Glutamatergic neuron (in vitro differentiated cells): ENCODE results near the gene VAPB. TPM values are rescaled to one million over a fixed set of nuclear protein-coding genes. Genes with fewer than 3 reads are reported as not detected.

Source experiments
- DNase-seq: peaks from one replicate; pipeline ENCODE4 v3.0.0; 2022
- H3K27ac Mint-ChIP-seq: one replicate; pipeline ENCODE4 v1.8.0; 2020; ENCODE audit warnings: mild to moderate bottlenecking, mixed read lengths, inconsistent platforms; ENCODE audit not compliant: unreplicated experiment
- H3K27me3 Mint-ChIP-seq: one replicate; pipeline ENCODE4 v1.8.0; 2020; ENCODE audit warnings: mild to moderate bottlenecking, moderate library complexity, mixed read lengths, inconsistent platforms; ENCODE audit not compliant: unreplicated experiment
- H3K36me3 Mint-ChIP-seq: one replicate; pipeline ENCODE4 v1.8.0; 2020; ENCODE audit warnings: mild to moderate bottlenecking, mixed read lengths, inconsistent platforms; ENCODE audit not compliant: unreplicated experiment
- H3K4me1 Mint-ChIP-seq: one replicate; pipeline ENCODE4 v1.8.0; 2020; ENCODE audit warnings: mild to moderate bottlenecking, low read depth, mixed read lengths, inconsistent platforms; ENCODE audit not compliant: unreplicated experiment
- H3K4me3 Mint-ChIP-seq: one replicate; pipeline ENCODE4 v1.8.0; 2020; ENCODE audit warnings: mild to moderate bottlenecking, mixed read lengths, inconsistent platforms; ENCODE audit not compliant: unreplicated experiment
- H3K9me3 Mint-ChIP-seq: one replicate; pipeline ENCODE4 v1.8.0; 2020; ENCODE audit warnings: mild to moderate bottlenecking, moderate library complexity, mixed read lengths, inconsistent platforms; ENCODE audit not compliant: unreplicated experiment
- total RNA-seq: library from RNA; stranded (reverse); fragmentation: NEBNext Ultra II Directional; extraction: Animal tissue kit (Norgen Biotek cat#: 25700); gene quantifications from one replicate; pipeline ENCODE4 v1.2.1, GENCODE V29; 2021; ENCODE audit not compliant: unreplicated experiment
- TF ChIP-seq, protein P1 (sequence below): fragments of 200-600 bp; sonication (generic); IDR thresholded peaks from one replicate; pipeline ENCODE4 v1.5.0; 2021; ENCODE audit not compliant: partially characterized antibody, unreplicated experiment

VAPB gene
- total RNA-seq, 1 donor from 2014 or later: 60.5 TPM

GRCh38 chr20:58393299-58393698 lies 4.3 kb downstream of the VAPB start:
- Mint-ChIP-seq H3K9me3 (peaks cover 2% of the 10 kb centered on the region), H3K4me1 (peaks cover 18% of the 10 kb centered on the region), H3K27ac (no peak overlapping the region), H3K27me3 (peaks cover 7% of the 10 kb centered on the region), H3K36me3 (no peaks in the 10 kb centered on the region), H3K4me3 (no peak overlapping the region)
- DNase-seq: no peak
- TF ChIP-seq, protein P1, sequence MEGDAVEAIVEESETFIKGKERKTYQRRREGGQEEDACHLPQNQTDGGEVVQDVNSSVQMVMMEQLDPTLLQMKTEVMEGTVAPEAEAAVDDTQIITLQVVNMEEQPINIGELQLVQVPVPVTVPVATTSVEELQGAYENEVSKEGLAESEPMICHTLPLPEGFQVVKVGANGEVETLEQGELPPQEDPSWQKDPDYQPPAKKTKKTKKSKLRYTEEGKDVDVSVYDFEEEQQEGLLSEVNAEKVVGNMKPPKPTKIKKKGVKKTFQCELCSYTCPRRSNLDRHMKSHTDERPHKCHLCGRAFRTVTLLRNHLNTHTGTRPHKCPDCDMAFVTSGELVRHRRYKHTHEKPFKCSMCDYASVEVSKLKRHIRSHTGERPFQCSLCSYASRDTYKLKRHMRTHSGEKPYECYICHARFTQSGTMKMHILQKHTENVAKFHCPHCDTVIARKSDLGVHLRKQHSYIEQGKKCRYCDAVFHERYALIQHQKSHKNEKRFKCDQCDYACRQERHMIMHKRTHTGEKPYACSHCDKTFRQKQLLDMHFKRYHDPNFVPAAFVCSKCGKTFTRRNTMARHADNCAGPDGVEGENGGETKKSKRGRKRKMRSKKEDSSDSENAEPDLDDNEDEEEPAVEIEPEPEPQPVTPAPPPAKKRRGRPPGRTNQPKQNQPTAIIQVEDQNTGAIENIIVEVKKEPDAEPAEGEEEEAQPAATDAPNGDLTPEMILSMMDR: no peak

GRCh38 chr20:58394801-58395200 lies 5.8 kb downstream of the VAPB start:
- DNase-seq: no peak
- Mint-ChIP-seq H3K27ac (no peak overlapping the region), H3K9me3 (peaks cover under 1% of the 10 kb centered on the region), H3K36me3 (no peaks in the 10 kb centered on the region), H3K4me1 (peaks cover 17% of the 10 kb centered on the region), H3K4me3 (no peak overlapping the region), H3K27me3 (peaks cover 5% of the 10 kb centered on the region)
- TF ChIP-seq, protein P1: no peak

DNA sequence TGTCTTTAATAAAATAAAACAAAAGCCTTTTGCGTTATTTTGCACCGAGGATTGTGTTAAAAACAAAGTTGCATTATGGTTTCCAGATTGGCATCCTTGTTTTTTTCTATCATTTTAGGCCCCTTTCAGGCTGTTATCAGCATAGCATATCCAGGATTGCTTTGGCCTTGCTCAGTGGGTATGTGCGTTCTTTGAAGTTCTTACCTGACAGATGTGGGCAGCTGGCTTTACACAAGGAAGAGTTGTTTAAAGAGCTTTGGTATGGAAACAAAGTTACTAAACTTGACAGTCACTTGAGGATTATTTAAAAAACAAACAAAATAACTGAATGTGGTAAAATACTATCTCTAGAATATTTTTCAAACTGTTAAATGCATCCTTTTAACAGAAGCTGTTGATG lies 6.6 kb downstream of the VAPB start:
- H3K9me3 Mint-ChIP-seq: no peaks in the 10 kb centered on the region
- H3K4me1 Mint-ChIP-seq: peaks cover 12% of the 10 kb centered on the region
- H3K27ac Mint-ChIP-seq: no peak overlapping the region
- H3K36me3 Mint-ChIP-seq: no peaks in the 10 kb centered on the region
- TF ChIP-seq, protein P1: no peak
- peaks cover 2% of the 10 kb centered on the region for H3K27me3 Mint-ChIP-seq
- H3K4me3 Mint-ChIP-seq: no peak overlapping the region
- DNase-seq: no peak

DNA sequence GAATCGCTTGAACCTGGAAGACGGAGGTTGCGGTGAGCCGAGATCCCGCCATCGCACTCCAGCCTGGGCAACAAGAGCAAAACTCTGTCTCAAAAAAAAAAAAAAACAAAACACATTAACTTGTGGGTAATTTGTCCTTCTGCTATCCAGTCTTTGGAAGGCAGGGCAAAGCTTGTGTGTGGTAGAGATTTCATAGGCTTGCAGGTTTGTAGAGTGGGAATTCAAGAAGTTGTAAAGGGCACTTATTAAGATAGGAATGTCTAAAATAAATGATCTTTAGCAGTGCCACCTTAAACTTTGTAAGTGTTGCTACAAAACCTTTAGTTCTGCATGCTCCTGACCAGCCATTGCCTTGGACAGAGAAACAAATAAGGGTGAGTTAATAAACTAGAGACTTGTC lies 8.4 kb downstream of the VAPB start:
- H3K36me3 Mint-ChIP-seq: no peaks in the 10 kb centered on the region
- H3K9me3 Mint-ChIP-seq: no peaks in the 10 kb centered on the region
- no peak overlapping the region for H3K27ac Mint-ChIP-seq
- peaks cover 7% of the 10 kb centered on the region for H3K4me1 Mint-ChIP-seq
- no peak overlapping the region for H3K4me3 Mint-ChIP-seq
- TF ChIP-seq, protein P1: no peak
- no peak for DNase-seq
- H3K27me3 Mint-ChIP-seq: no peaks in the 10 kb centered on the region

GRCh38 chr20:58398254-58398653 lies 9.2 kb downstream of the VAPB start:
- Mint-ChIP-seq H3K36me3 (no peaks in the 10 kb centered on the region), H3K27ac (no peak overlapping the region), H3K4me1 (peaks cover 7% of the 10 kb centered on the region), H3K4me3 (no peak overlapping the region), H3K27me3 (no peaks in the 10 kb centered on the region), H3K9me3 (no peaks in the 10 kb centered on the region)
- TF ChIP-seq, protein P1: no peak
- no peak for DNase-seq
